ENCODE measurements around the gene APAF1. TPM values are rescaled to one million over a fixed set of nuclear protein-coding genes. Genes with fewer than 3 reads are reported as not detected.

Gene APAF1
- total RNA-seq, 1 experiment from 2014 or later: 13.3 TPM

DNA sequence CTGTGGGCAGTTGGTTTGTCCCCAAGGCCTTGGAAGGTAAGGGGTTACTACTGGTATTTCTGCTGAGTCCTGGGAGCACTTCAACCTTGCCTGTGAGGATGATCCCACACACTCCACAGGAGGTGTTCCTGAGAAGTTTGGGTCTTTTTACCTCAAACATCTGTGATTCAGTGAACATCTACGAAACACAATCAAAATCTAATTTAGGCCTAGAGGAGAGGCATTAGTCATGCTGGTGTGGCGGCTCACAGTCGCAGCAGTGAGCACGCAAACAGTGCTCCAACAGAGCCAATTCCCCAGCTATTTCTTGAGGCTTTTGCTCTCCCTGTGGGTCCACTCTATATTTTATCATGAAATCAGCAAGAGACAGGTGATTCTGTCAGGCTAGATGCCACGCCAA is 107.6 kb downstream of the APAF1 start:
- peak; percentile 94 for DNase-seq (ENCODE audit: low read depth)

DNA sequence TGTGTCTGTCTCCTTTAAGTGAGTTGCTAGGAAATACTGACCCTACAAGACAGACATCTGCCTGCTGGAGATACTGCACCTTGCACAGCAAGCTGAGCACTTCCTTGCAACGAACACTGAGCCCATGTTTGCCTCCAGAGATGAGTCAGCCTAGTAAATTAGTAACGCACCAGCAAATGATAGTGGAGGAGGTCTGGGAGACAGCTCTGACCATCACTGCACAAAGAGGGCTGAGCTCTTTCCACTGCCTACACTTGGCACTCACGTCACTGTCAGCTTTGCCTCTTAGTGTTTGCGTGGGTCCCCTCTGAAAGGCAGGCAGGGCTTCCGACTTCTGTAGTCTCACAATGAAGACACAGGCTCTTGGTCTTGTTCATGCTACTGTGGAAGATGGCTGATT is 109.0 kb downstream of the APAF1 start:
- peak; percentile 92 for DNase-seq (ENCODE audit: low read depth)

DNA sequence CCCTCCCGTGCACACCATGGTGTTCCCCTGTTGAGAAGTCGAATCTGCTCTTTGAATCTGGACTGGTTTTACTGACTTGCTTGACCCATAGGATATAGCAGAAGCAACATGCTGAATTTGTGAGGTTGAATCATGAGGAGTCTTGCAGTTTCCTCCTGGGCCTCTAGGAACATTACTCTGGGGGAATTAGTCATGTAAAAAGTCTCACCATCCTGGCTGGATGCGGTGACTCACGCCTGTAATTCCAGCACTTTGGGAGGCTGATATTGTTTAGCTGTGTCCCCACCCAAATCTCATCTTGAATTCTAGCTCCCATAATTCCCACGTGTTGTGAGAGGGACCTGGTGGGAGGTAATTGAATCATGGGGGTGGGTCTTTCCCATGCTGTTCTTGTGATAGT is 110.8 kb downstream of the APAF1 start:
- DNase-seq (ENCODE audit: low read depth): peak; percentile 81

DNA sequence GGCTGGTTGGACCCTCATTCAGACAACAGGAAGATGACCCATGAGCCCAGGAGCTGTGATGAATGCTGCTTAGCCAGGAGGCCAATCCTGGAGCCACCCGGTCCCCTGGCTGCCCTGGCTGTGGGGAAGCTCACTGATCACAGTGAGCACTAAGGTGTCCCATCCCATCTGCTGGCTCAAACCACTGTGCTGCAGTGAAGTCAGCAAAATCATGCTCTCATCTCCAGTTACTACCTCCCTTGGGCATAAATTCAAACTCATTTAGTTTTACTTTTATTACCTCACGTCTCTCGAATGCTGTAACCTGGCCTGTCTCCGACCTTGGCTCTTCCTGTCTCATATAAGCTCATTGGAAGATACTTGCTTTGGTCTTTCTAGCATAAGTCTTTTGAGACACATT is 112.4 kb downstream of the APAF1 start:
- DNase-seq (ENCODE audit: low read depth): no peak

DNA sequence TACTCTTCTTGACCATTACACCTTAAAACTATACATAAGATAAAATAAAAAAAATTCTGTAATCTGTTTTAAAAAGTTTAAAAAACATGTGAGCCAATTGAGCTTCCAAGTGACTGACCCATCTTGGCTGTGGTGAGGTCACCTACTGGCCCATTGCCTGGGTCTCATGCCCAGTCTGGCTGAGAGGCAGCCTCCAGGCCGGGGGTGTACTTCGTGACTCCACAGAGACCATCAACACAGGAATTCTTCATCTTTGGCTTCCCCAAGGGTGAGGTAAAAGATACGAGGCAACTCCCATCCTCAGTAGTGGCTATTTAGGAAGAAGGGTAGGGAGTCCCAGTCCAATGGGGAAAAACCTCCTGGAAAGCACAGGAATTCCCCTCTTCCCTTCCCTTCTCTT is 113.2 kb downstream of the APAF1 start:
- DNase-seq (ENCODE audit: low read depth): peak; percentile 64

DNA sequence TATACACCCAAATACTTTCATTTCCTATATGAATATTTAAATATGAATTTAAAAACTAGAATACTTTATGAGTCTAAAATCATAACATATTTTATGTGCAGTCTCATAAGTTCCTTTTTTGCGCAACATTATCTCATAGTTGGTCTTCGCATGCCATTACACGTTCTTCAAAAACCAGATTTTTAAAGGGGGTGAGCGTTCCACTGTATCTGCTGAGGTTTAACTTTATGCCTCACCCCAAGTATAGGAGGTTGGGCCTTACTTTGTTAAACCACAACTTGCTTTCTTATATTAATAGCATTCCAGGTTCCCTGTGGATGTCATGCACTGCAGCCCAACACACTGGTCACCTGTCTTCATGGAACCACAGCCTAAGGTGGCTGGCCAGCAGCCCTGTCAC is 118.6 kb downstream of the APAF1 start:
- DNase-seq (ENCODE audit: low read depth): no peak

DNA sequence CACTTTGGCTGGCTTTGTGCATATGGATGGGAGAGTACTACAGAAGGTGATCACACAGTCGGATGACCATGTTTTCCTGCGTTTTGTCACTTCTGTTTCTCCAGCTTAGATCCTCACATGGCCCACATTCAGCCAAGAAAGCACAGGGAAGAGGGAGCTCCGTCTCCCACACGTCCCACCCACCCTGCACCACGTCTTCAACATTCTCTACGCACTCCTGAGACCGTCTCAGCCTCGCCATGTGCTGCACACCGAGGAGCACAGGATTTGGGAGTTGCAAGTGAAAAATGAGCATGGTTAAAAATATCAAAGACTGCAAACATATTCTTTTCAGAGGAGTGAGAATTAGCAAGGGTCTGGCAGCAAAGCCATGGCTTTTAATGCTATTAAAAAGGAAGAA is 122.2 kb downstream of the APAF1 start:
- DNase-seq (ENCODE audit: low read depth): no peak

DNA sequence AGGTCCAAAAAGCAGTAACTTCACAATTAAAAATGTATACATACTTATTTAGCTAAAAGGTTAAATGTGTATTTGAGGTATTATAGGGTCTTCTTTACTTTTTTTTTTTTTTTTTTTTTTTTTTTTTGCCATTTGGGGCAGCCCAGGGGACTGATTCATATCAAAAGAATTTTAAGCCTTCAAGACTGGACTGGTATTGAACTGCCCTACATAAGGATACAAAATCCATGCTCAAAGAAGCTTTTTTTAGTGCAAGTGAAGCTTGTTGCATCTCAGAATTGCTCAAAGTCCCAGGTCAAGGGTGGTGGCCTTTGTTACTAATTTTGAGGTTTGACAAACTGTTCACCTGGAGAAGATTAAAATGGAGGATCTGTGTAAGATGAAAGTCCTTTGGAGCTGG is 124.0 kb downstream of the APAF1 start:
- no peak for DNase-seq (ENCODE audit: low read depth)

DNA sequence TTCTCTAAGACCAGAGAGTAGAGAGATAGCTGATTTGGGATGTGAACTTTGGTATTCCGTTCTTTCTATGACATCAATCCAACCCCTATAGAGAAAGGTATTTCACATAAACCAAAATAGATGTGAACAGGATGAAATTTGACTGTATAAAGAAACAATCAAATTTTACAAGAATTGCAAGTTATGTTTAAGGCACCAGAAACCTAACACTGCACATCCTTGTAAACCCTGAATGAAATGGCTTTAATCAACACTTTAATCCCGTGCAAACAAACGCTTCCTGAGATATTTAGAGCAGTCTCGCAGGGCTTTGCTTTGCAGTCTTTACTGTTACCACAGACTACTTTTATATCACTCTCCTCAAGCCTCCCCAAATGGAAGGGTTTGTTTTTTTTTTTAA is 125.1 kb downstream of the APAF1 start:
- DNase-seq (ENCODE audit: low read depth): no peak

DNA sequence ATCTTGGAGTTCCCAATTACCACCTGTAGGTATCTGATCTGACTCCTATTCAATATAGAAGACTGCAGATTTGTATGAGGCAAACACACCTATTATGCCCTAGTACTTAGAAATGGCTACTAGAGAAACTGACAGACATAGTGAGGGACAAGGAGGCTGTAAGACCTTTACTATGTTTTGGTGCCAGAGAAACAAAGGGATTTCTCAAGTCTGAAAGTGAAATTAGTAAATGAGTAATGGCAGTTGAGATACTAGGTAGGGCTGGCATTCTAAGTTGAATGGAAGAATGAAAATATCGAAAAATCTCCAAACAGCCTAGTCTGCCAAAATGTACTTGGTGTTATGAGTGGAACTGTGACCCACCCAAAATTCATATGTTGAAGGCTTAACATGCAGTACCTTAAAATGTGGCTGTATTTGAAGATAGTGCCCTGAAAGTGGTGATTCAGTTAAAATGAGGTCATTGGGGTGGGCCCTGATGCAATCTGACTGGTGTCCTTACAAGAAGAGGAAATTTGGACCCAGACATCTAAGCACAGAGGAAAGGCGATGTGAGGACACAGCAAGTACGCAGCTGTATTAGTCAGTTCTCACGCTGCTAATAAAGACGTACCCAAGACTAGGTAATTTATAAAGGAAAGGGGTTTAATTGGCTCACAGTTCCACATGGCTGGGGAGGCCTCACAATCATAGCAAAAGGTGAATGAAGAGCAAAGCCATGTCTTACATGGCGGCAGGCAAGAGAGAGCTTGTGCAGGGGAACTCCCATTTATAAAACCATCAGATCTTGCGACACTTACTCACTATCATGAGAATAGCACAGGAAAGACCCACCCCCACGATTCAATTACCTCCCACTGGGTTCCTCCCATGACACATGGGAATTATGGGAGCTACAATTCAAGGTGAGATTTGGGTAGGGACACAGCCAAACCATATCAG is 127.0 kb downstream of the APAF1 start:
- no peak for DNase-seq (ENCODE audit: low read depth)

DNA sequence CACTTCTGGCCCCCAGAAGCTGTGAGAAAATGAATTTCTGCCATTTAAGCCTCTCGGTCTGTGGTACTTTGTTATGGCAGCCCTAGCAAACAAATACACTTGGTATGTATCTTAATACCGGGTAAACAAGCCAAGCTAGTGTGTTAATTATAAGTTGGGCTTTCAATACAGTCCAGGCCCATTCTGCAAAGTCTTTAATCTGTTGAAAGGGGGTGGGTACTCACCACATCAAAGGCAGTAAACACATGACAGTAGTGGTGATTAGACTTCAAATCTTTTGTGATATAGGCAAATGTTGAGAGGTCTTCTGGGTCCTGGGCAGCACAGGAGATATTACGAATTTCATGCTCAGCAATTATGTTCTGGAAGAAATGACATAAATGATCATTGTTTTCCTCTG is 127.7 kb downstream of the APAF1 start:
- no peak for DNase-seq (ENCODE audit: low read depth)

DNA sequence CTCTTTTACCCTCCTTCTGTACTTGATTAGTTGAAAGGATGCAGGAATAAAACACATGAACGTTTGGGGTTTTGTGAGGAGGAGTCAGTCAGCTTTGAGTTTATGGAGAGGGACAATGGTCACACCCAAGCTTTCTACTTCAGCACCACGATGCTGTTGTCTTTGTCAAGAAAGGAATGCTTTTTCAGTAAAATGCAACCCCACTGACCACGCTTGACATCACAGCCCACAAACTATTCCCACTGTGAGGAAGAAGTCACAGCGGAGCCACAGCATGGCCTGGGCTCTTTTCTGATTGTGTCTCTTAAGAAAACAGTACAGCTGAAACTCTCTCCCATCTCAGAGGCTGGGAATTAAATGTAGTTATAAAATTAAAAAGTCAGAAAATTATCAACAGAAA is 135.2 kb downstream of the APAF1 start:
- DNase-seq (ENCODE audit: low read depth): no peak

DNA sequence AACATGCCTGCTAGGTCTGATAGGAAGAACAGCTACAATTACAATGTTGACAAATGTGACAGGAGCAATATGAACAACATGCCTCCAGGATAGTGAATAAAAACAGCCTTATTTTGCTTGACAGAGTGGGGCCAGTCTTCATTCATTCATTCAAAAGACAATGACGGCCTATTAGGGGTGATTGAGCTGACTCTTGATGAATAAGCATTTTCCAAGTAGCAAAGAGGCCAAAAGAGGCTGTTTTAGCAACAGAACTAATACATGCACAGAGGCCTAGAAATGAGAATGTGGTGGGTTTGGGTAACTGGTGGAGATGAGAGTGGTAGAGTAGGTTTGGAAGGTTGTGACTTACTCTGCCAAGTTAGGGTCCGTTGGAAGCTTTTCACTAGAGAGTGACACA is 138.3 kb downstream of the APAF1 start:
- no peak for DNase-seq (ENCODE audit: low read depth)

Other genes with a start within 250 kb of the APAF1 start
- gene TMPO, start 129.7 kb upstream of the APAF1 start, total RNA-seq (2014; rRNA removed; shearing (Covaris generic)): 294 and 355 TPM in 2 replicates
- 957 and 1,071 TPM in 2 replicates for gene SLC25A3, start 51.6 kb upstream of the APAF1 start, total RNA-seq (2014; rRNA removed; shearing (Covaris generic))
- gene IKBIP, start 502 bp upstream of the APAF1 start, total RNA-seq (2014; rRNA removed; shearing (Covaris generic)): 55.3 and 81.4 TPM in 2 replicates